Stimulated activated CD8-positive, alpha-beta memory T cell treated with anti-CD3 and anti-CD28 coated beads, Interleukin-2, amount 100 ng/mL, for 48 hours (primary cell): ENCODE measurements around the gene PLOD3.
"Not testable (repeated sequence)": the region's sequence is repeated elsewhere in the genome, so short reads cannot be mapped to it uniquely, and the experiment has no call there.

ENCODE experiments used
- DNase-seq, 2 donors: peaks; one replicate each; pipeline ENCODE4 v3.0.0-alpha.2; 2020; ENCODE audit warnings: low read depth in 2 of 2

The PLOD3 gene

DNA sequence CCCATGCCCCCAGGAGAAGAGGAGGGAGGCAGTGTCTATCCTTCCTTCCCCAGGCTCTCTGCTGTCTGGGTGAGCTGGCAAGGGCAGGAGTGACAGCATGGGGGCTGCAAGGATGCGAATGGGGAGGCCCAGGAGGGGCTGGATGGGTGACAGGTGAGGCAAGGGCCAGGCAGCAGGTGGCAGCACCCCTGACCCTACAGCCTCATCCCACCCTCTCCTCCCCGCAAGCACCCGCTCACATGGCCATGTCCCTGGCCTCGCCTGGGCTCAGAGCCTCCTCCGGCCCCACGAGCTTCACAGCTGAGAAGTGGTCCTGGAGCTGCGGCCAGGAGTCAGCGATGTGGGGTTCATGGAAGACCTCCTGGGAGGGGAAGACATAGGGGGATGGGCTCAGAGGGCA is 5.4 kb downstream of the PLOD3 start:
- DNase-seq: no peak

DNA sequence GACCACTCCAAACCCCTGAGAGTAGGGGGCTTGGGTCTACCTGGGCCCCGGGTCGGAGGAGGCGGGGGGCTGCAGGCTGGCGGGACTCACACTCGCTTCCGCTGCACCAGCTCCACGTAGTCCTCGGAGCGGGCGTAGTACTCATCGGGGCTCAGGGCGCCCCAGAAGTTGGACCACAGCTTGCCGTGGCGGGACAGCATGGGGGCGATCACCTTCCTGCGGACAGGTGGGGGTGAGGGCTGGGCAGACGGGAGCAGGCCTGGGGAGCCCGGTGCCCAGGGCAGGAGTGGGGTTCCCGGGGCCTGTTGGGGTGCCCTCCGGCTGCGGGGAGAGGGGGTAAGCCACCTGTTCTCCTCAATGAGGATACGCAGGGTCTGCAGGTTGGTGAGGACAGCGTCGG is 5.9 kb downstream of the PLOD3 start:
- DNase-seq: no peak

DNA sequence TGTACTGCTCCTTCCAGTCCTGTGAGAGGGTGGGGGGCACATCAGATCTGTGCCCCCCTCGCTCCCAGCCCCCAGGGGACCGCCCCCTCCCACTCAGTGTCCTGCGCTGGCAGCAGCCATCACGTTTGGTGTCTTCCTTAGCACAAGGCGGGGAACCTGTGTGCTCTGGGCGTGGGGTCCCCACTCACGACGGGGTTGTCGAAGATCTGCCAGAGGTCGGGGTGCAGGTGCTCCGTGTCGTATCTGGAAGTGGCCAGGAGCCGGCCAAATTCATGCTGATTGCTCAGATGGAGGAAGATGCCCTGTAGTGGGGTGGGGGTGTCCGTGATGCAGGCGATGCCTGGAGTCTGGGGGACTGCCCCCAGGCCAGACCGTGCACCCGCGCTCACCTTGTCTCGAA is 7.2 kb downstream of the PLOD3 start:
- DNase-seq: no peak

GRCh38 chr7:101208794-101209193 is 8.6 kb downstream of the PLOD3 start:
- DNase-seq: no peak

GRCh38 chr7:101207459-101207858 is 9.9 kb downstream of the PLOD3 start:
- DNase-seq: no peak

DNA sequence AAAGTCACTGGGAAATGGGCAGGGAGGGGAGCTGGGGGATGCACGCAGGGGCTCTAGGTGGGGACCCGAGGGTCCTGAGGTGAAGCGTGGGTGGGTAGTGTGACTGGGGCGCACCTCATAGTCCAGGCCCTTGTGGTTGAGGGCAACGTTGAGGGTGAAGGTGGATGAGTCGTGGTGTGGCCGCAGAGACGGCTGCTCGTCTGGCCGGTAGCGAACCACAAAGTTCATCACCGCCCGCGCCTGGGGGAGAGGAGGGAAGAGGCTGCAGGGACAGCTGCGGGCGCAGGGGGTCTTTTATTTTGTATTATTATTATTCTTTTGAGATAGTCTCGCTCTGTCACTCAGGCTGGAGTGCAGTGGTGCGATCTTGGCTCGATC is 10.7 kb downstream of the PLOD3 start:
- DNase-seq: no peak

- DNase-seq: no peak
These were observed 11.3 kb downstream of the PLOD3 start for GRCh38 chr7:101205901-101206664.

GRCh38 chr7:101203740-101204738 is 13.3 kb downstream of the PLOD3 start:
- not testable (repeated sequence) for DNase-seq

DNA sequence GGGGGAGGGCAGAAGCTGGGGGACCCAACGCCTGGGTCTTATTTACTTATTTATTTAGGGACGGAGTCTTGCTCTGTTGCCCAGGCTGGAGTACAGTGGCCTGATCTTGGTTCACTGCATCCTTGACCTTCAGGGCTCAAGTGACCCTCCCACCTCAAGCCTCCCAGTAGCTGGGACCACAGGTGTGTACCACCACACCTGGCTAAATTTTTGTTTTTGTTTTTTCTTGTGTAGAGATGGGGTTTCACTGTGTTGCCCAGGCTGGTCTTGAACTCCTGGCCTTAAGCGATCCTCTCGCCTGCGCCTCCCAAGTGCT is 14.8 kb downstream of the PLOD3 start:
- no peak for DNase-seq

- no peak for DNase-seq
These were observed 15.4 kb downstream of the PLOD3 start for GRCh38 chr7:101201695-101202602.

GRCh38 chr7:101200862-101201599 is 16.4 kb downstream of the PLOD3 start, which contains the start of gene MOGAT3:
MOGAT3 (minus strand) TSS chr7:101201036; CDS start chr7:101200854, 182 bp downstream.
- DNase-seq: no peak

DNA sequence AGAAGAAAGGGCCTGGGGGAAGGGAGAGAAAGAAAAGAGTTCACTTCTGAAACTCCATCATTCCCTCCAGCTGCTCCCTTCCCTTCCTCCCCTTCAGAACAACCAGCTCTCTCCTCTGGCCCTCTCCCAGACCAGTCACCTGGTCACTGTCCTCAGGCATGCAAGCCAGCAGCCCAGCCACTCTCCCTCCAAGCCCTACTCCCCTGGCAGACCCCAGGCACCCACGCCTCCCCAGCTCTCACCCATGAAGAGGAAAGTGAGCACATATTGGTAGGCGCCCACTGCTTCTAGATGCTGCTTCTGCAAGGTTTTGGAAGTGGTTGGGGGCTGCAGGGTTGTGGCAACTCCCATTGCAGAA is 16.9 kb downstream of the PLOD3 start:
- DNase-seq: no peak

DNA sequence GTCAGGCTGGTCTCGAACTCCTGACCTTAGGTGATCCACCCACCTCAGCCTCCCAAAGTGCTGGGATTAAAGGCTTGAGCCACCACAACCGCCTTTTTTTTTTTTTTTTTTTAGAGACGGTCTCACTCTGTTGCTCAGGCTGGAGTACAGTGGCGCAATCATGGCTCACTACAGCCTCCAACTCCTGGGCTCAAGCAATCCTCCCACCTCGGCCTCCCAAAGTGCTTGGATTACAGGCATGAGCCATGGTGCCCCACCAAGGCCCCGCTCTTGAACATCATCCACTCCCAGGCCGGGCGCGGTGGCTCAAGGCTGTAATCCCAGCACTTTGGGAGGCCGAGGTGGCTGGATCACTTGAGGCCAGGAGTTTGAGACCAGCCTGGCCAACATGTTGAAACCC is 17.9 kb downstream of the PLOD3 start:
- not testable (repeated sequence) for DNase-seq

DNA sequence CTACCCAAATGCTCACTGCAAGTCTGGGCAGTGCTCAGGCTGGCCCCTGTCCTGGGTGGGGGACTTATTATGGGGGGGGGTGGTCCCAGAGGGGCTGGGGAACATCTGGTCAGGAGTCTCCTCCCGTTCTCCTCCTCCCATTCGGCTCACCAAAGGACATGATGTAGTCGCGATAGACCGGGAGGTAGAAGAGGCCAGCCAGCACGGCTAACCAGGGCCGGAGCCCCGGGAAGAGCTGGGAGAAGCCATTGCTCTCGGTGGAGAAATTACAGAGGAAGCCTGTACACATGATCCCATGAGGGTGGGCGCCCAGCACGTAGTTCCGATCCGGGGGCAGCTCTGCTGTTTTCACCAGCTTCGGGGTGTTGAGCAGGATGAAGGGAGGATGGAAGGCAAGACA is 18.9 kb downstream of the PLOD3 start:
- no peak for DNase-seq

- no peak for DNase-seq
These were observed 19.4 kb downstream of the PLOD3 start for GRCh38 chr7:101197991-101198390.

GRCh38 chr7:101195884-101196283 is 21.5 kb downstream of the PLOD3 start:
- DNase-seq: no peak

GRCh38 chr7:101189109-101189508 is 28.3 kb downstream of the PLOD3 start:
- DNase-seq: no peak

DNA sequence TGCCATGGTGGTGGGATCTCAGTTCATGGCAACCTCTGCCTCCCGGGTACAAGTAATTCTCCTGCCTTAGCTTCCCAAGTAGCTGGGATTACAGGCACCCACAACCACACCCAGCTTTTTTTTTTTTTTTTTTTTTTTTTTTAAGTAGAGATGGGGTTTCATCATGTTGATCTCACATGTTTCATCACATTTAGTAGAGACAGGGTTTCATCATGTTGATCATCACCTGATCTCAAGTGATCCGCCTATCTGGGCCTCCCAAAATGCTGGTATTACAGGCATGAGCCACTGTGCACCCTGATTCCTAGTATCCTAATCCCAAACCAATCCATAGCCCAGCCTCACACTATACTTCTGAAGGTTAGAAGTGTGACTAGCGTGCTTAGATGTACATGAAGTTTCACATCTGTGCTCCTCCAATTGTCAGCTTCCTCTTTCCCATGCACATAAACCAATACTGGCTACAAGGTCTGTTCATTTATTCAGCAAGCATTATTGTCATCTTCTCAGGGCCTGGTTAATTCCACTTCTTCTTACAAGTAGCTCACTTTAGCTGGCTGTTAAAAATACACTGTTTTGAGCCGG is 30.4 kb downstream of the PLOD3 start:
- DNase-seq: no peak

GRCh38 chr7:101186194-101186593 is 31.2 kb downstream of the PLOD3 start:
- DNase-seq: no peak

- no peak for DNase-seq
These were observed 32.0 kb downstream of the PLOD3 start for GRCh38 chr7:101185258-101185839.
